ENCODE measurements around the gene FCN2. TPM values are rescaled to one million over a fixed set of nuclear protein-coding genes. Genes with fewer than 3 reads are reported as not detected.

FCN2 gene
- total and polyA plus RNA-seq, 3 experiments from 2014 or later, result not detected

GRCh38 chr9:134843740-134844139 lies 36.9 kb upstream of the FCN2 start:
- Histone ChIP-seq H3K36me3 (ENCODE audit: insufficient read depth, low read length) (no peaks in the 10 kb centered on the region), H3K27me3 (ENCODE audit: insufficient read depth, low read length, poor library complexity, severe bottlenecking) (no peaks in the 10 kb centered on the region), H3K4me3 (ENCODE audit: low read length) (no peak overlapping the region), H3K9me3 (ENCODE audit: low read length) (no peaks in the 10 kb centered on the region), H3K27ac (ENCODE audit: low read depth, low read length) (no peak overlapping the region), H3K4me1 (ENCODE audit: insufficient read depth, low read length) (no peaks in the 10 kb centered on the region)
- no peaks in the 10 kb centered on the region for H3K4me1 Mint-ChIP-seq
- no peak overlapping the region for H3K4me3 Mint-ChIP-seq
- ChIA-PET CTCF (no interaction called here), POLR2A (no interaction called here)
- H3K9me3 Mint-ChIP-seq, result no peaks in the 10 kb centered on the region
- H3K36me3 Mint-ChIP-seq, result no peaks in the 10 kb centered on the region
- H3K27me3 Mint-ChIP-seq, result peaks cover 0 to 1% of the 10 kb centered on the region in 2 donors
- H3K27ac Mint-ChIP-seq, result no peak overlapping the region
- DNase-seq, result peak in 1 of 5 donors; percentile 25

DNA sequence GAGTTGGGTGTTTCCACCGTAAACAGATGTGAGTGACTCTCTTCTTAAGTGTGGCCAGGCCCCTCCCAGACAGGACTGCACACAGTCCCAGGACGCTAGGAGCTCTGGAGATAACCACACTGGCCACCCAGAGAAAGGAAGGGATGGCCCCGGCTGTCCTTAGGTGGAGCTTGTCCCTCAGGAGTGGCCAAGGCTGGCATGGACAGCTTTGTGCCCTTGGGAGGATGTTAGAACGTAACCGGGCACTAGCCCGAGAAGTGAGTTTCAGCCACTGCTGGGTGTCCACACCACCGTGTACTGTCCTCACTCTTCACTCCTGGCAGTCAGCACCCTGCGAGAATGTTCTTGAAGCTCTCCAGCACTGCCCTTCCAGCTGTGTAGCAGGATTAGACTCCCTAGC lies 35.8 kb upstream of the FCN2 start:
- Mint-ChIP-seq H3K4me3 (no peak overlapping the region), H3K27me3 (peaks cover 0 to 1% of the 10 kb centered on the region in 2 donors), H3K4me1 (no peaks in the 10 kb centered on the region), H3K9me3 (no peaks in the 10 kb centered on the region), H3K27ac (no peak overlapping the region), H3K36me3 (no peaks in the 10 kb centered on the region)
- Histone ChIP-seq H3K27ac (ENCODE audit: low read depth, low read length) (no peak overlapping the region), H3K9me3 (ENCODE audit: low read length) (no peaks in the 10 kb centered on the region), H3K27me3 (ENCODE audit: insufficient read depth, low read length, poor library complexity, severe bottlenecking) (no peaks in the 10 kb centered on the region), H3K4me3 (ENCODE audit: low read length) (no peak overlapping the region), H3K4me1 (ENCODE audit: insufficient read depth, low read length) (no peaks in the 10 kb centered on the region), H3K36me3 (ENCODE audit: insufficient read depth, low read length) (no peaks in the 10 kb centered on the region)
- CTCF ChIA-PET, result no interaction called here
- peak in 1 of 5 donors; percentile 37 for DNase-seq
- POLR2A ChIA-PET, result no interaction called here

DNA sequence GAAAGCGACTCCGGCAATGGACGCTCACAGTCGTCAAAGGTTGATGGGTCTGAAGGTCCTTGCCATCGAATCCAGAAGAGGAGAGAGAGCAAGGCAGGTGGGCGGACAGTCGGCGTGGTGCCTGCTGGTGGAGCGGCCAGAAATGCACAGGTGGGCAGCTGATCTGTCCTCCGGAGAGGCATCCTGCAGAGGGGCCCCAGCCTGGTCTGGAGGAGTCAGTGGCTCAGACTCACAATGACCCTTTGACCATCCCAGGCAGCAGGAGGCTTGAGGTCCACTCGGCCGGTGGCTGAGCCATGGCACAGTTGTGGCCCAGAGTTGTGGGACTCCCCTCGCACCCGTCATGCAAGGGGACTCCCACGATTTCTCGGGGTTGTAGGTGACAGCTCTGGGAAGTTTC lies 34.4 kb upstream of the FCN2 start:
- Mint-ChIP-seq H3K4me3 (no peak overlapping the region), H3K4me1 (no peaks in the 10 kb centered on the region), H3K27me3 (peaks cover 0 to 3% of the 10 kb centered on the region in 2 donors), H3K36me3 (no peaks in the 10 kb centered on the region), H3K9me3 (no peaks in the 10 kb centered on the region), H3K27ac (no peak overlapping the region)
- H3K27ac ChIP-seq (ENCODE audit: low read depth, low read length), result no peak overlapping the region
- no peaks in the 10 kb centered on the region for H3K4me1 ChIP-seq (ENCODE audit: insufficient read depth, low read length)
- ChIA-PET POLR2A (no interaction called here), CTCF (no interaction called here)
- H3K4me3 ChIP-seq (ENCODE audit: low read length), result no peak overlapping the region
- peak in 1 of 5 donors; percentile 45 for DNase-seq
- H3K36me3 ChIP-seq (ENCODE audit: insufficient read depth, low read length), result no peaks in the 10 kb centered on the region
- H3K27me3 ChIP-seq (ENCODE audit: insufficient read depth, low read length, poor library complexity, severe bottlenecking), result no peaks in the 10 kb centered on the region
- H3K9me3 ChIP-seq (ENCODE audit: low read length), result no peaks in the 10 kb centered on the region

GRCh38 chr9:134846699-134847098 lies 33.9 kb upstream of the FCN2 start:
- CTCF ChIA-PET, result no interaction called here
- no peak overlapping the region for H3K27ac Mint-ChIP-seq
- DNase-seq, result no peak
- H3K4me1 Mint-ChIP-seq, result no peaks in the 10 kb centered on the region
- H3K27me3 ChIP-seq (ENCODE audit: insufficient read depth, low read length, poor library complexity, severe bottlenecking), result no peaks in the 10 kb centered on the region
- no peaks in the 10 kb centered on the region for H3K9me3 Mint-ChIP-seq
- H3K4me1 ChIP-seq (ENCODE audit: insufficient read depth, low read length), result no peaks in the 10 kb centered on the region
- no peaks in the 10 kb centered on the region for H3K36me3 Mint-ChIP-seq
- no peaks in the 10 kb centered on the region for H3K36me3 ChIP-seq (ENCODE audit: insufficient read depth, low read length)
- POLR2A ChIA-PET, result no interaction called here
- H3K4me3 Mint-ChIP-seq, result no peak overlapping the region
- H3K27ac ChIP-seq (ENCODE audit: low read depth, low read length), result no peak overlapping the region
- no peak overlapping the region for H3K4me3 ChIP-seq (ENCODE audit: low read length)
- peaks cover 0 to 3% of the 10 kb centered on the region in 2 donors for H3K27me3 Mint-ChIP-seq
- no peaks in the 10 kb centered on the region for H3K9me3 ChIP-seq (ENCODE audit: low read length)

GRCh38 chr9:134847138-134847537 lies 33.5 kb upstream of the FCN2 start:
- ChIA-PET CTCF (no interaction called here), POLR2A (no interaction called here)
- no peak for DNase-seq
- Mint-ChIP-seq H3K27me3 (peaks cover 0 to 3% of the 10 kb centered on the region in 2 donors), H3K36me3 (no peaks in the 10 kb centered on the region), H3K9me3 (no peaks in the 10 kb centered on the region), H3K4me1 (no peaks in the 10 kb centered on the region), H3K27ac (no peak overlapping the region), H3K4me3 (no peak overlapping the region)
- H3K4me3 ChIP-seq (ENCODE audit: low read length), result no peak overlapping the region
- H3K9me3 ChIP-seq (ENCODE audit: low read length), result no peaks in the 10 kb centered on the region
- H3K27me3 ChIP-seq (ENCODE audit: insufficient read depth, low read length, poor library complexity, severe bottlenecking), result no peaks in the 10 kb centered on the region
- H3K36me3 ChIP-seq (ENCODE audit: insufficient read depth, low read length), result no peaks in the 10 kb centered on the region
- H3K4me1 ChIP-seq (ENCODE audit: insufficient read depth, low read length), result no peaks in the 10 kb centered on the region
- H3K27ac ChIP-seq (ENCODE audit: low read depth, low read length), result no peak overlapping the region

DNA sequence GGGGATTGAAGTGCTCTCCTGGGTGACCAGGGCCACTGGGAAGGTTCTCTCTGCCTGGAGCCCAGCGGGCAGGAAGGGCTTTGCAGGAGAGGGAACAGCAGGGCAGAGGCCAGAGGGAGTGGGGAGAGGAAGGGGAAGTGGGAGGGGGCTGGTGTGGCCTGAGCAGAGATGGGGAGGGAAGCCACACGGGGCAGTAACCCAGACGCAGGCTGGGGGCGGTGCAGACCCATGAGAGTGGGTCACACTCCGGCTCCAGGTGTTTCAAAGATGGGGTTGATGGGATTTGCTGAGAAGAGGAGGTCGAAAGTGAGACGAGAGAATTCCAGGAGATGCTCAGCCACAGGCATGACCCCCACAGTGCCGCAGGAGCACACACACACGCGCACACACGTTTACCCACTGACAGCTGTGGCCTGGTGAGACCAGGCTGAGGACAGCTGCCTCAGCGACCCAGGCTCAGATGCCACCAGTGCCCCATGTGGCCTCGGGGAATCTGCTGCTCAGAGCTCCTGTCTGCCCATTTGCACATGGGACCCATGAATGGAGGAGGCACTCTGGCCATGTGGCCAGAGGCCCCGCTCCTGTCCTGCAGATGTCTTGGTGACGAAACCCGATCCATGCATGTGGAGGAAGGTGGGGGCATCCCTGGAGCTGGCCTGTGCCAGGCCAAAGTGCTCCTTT lies 32.7 kb upstream of the FCN2 start:
- POLR2A ChIA-PET, result no interaction called here
- H3K4me3 Mint-ChIP-seq, result no peak overlapping the region

DNA sequence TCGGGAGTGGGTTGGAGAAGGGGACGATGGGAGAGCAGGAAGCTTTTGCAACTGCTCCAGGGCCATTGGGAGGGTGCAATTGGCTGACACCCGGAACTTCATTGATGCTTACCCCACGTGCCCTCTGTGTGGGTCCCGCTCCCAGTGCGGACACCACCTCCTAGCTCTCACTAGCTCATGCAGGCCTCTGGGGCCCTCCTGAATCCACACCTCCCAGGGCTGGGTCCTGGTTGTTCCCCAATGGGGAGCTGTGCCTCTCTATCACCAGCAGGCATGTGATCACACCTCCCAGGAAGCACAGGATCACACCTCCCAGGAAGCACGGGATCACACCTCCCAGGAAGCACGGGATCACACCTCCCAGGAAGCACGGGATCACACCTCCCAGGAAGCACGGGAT lies 32.1 kb upstream of the FCN2 start:
- Histone ChIP-seq H3K9me3 (ENCODE audit: low read length) (no peaks in the 10 kb centered on the region), H3K27ac (ENCODE audit: low read depth, low read length) (no peak overlapping the region), H3K4me1 (ENCODE audit: insufficient read depth, low read length) (no peaks in the 10 kb centered on the region), H3K27me3 (ENCODE audit: insufficient read depth, low read length, poor library complexity, severe bottlenecking) (no peaks in the 10 kb centered on the region), H3K4me3 (ENCODE audit: low read length) (no peak overlapping the region), H3K36me3 (ENCODE audit: insufficient read depth, low read length) (no peaks in the 10 kb centered on the region)
- ChIA-PET POLR2A (no interaction called here), CTCF (no interaction called here)
- Mint-ChIP-seq H3K27ac (no peak overlapping the region), H3K36me3 (no peaks in the 10 kb centered on the region), H3K27me3 (peaks cover 0 to 3% of the 10 kb centered on the region in 2 donors), H3K9me3 (no peaks in the 10 kb centered on the region), H3K4me3 (no peak overlapping the region), H3K4me1 (no peaks in the 10 kb centered on the region)
- no peak for DNase-seq

More for the DNA sequence above, 32.7 kb upstream of the FCN2 start:
- CTCF ChIA-PET, result no interaction called here
- H3K9me3 Mint-ChIP-seq, result no peaks in the 10 kb centered on the region
- H3K27me3 Mint-ChIP-seq, result peaks cover 0 to 3% of the 10 kb centered on the region in 2 donors
- Histone ChIP-seq H3K4me3 (ENCODE audit: low read length) (no peak overlapping the region), H3K36me3 (ENCODE audit: insufficient read depth, low read length) (no peaks in the 10 kb centered on the region), H3K4me1 (ENCODE audit: insufficient read depth, low read length) (no peaks in the 10 kb centered on the region), H3K9me3 (ENCODE audit: low read length) (no peaks in the 10 kb centered on the region), H3K27me3 (ENCODE audit: insufficient read depth, low read length, poor library complexity, severe bottlenecking) (no peaks in the 10 kb centered on the region), H3K27ac (ENCODE audit: low read depth, low read length) (no peak overlapping the region)
- no peak overlapping the region for H3K27ac Mint-ChIP-seq
- H3K4me1 Mint-ChIP-seq, result no peaks in the 10 kb centered on the region
- no peak for DNase-seq
- H3K36me3 Mint-ChIP-seq, result no peaks in the 10 kb centered on the region

- no peak overlapping the region for H3K4me3 ChIP-seq (ENCODE audit: low read length)
- Mint-ChIP-seq H3K36me3 (no peaks in the 10 kb centered on the region), H3K27me3 (peaks cover 2 to 7% of the 10 kb centered on the region in 2 donors), H3K4me1 (no peaks in the 10 kb centered on the region), H3K4me3 (no peak overlapping the region), H3K9me3 (no peaks in the 10 kb centered on the region), H3K27ac (no peak overlapping the region)
- ChIA-PET POLR2A (no interaction called here), CTCF (no interaction called here)
- no peak overlapping the region for H3K27ac ChIP-seq (ENCODE audit: low read depth, low read length)
- no peaks in the 10 kb centered on the region for H3K36me3 ChIP-seq (ENCODE audit: insufficient read depth, low read length)
- H3K9me3 ChIP-seq (ENCODE audit: low read length), result no peaks in the 10 kb centered on the region
- no peak for DNase-seq
- no peaks in the 10 kb centered on the region for H3K4me1 ChIP-seq (ENCODE audit: insufficient read depth, low read length)
- no peaks in the 10 kb centered on the region for H3K27me3 ChIP-seq (ENCODE audit: insufficient read depth, low read length, poor library complexity, severe bottlenecking)
These were observed 30.0 kb upstream of the FCN2 start for GRCh38 chr9:134850611-134851010.

- no peaks in the 10 kb centered on the region for H3K36me3 ChIP-seq (ENCODE audit: insufficient read depth, low read length)
- no peaks in the 10 kb centered on the region for H3K4me1 ChIP-seq (ENCODE audit: insufficient read depth, low read length)
- Mint-ChIP-seq H3K27me3 (peaks cover 5 to 7% of the 10 kb centered on the region in 2 donors), H3K4me3 (no peak overlapping the region), H3K9me3 (no peaks in the 10 kb centered on the region), H3K4me1 (no peaks in the 10 kb centered on the region), H3K27ac (peak overlapping the region in 1 of 8 donors; percentile 43), H3K36me3 (no peaks in the 10 kb centered on the region)
- POLR2A ChIA-PET, result no interaction called here
- no peak overlapping the region for H3K27ac ChIP-seq (ENCODE audit: low read depth, low read length)
- CTCF ChIA-PET, result no interaction called here
- H3K27me3 ChIP-seq (ENCODE audit: insufficient read depth, low read length, poor library complexity, severe bottlenecking), result no peaks in the 10 kb centered on the region
- no peak overlapping the region for H3K4me3 ChIP-seq (ENCODE audit: low read length)
- no peak for DNase-seq
- no peaks in the 10 kb centered on the region for H3K9me3 ChIP-seq (ENCODE audit: low read length)
These were observed 29.6 kb upstream of the FCN2 start for GRCh38 chr9:134851020-134851419.

Data from CD8-positive, alpha-beta memory T cell (primary cell).